Upper lobe of right lung (tissue), 1 donor: ENCODE results near the gene CRLF3. TPM values are rescaled to one million over a fixed set of nuclear protein-coding genes. Genes with fewer than 3 reads are reported as not detected.
"Not testable (repeated sequence)": the region's sequence is repeated elsewhere in the genome, so short reads cannot be mapped to it uniquely, and the experiment has no call there.

Source experiments
- ATAC-seq: fragments of 200-7000 bp; cut with Tn5 transposase; one replicate; pipeline ENCODE4 v1.9.1; 2020; ENCODE audit warnings: mild to moderate bottlenecking, moderate library complexity
- DNase-seq: peaks from one replicate; pipeline ENCODE4 v3.0.0-alpha.2; 2020
- H3K27ac ChIP-seq: fragments of 200-600 bp; one replicate; pipeline ENCODE4 v1.8.0; 2022
- H3K27me3 ChIP-seq: fragments of 200-600 bp; one replicate; pipeline ENCODE4 v1.8.0; 2022; ENCODE audit warnings: mild to moderate bottlenecking
- H3K36me3 ChIP-seq: fragments of 200-600 bp; one replicate; pipeline ENCODE4 v1.8.0; 2022
- H3K4me1 ChIP-seq: fragments of 200-600 bp; one replicate; pipeline ENCODE4 v1.8.0; 2022
- H3K4me3 ChIP-seq: fragments of 200-600 bp; one replicate; pipeline ENCODE4 v1.8.0; 2022; ENCODE audit warnings: mild to moderate bottlenecking
- H3K9me3 ChIP-seq: fragments of 200-600 bp; one replicate; pipeline ENCODE4 v1.8.0; 2022
- intact Hi-C: fragments of 100-400 bp; cut with DNase I; formaldehyde crosslinking; loops from one replicate; pipeline ENCODE4 v1.11.0; 2022
- total RNA-seq: library from RNA; stranded (reverse); fragmentation: NEBNext Ultra II Directional; extraction: Animal tissue kit (Norgen Biotek cat#: 25700); gene quantifications from one replicate; pipeline ENCODE4 v1.2.1, GENCODE V29; 2021
- TF ChIP-seq, protein P1 (sequence below): fragments of 200-600 bp; IDR thresholded peaks from one replicate; pipeline ENCODE4 v1.8.0; 2022; ENCODE audit warnings: antibody characterized with exemption
- donor health status: DM: no; HTN: yes; CAD: no; lungs with severe emphysema.

The CRLF3 gene
- total RNA-seq, 1 donor from 2014 or later, result 20.1 TPM

DNA sequence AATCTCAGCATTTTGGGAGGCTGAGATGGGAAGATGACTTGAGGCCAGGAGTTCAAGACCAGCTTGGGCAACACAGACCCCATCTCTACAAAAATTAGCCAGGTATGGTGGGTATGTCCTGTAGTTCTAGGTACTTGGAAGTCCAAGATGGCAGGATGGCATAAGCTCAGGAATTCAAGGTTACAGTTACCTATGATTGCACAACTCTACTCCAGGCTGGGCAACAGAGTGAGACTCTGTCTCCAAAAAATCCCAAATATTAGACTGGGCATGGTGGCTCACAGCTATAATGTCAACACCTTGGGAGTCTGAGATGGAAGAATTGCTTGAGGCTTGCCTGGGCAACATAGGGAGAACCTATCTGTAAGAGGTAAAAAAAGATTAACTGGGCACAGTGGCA is 63.4 kb downstream of the CRLF3 start:
- DNase-seq, result no peak
- Histone ChIP-seq H3K27me3 (no peaks in the 10 kb centered on the region), H3K27ac (no peak overlapping the region), H3K9me3 (no peaks in the 10 kb centered on the region), H3K36me3 (peaks cover 58% of the 10 kb centered on the region), H3K4me3 (no peak overlapping the region), H3K4me1 (no peaks in the 10 kb centered on the region)
- intact Hi-C loops, result no loop called here
- TF ChIP-seq, protein P1, sequence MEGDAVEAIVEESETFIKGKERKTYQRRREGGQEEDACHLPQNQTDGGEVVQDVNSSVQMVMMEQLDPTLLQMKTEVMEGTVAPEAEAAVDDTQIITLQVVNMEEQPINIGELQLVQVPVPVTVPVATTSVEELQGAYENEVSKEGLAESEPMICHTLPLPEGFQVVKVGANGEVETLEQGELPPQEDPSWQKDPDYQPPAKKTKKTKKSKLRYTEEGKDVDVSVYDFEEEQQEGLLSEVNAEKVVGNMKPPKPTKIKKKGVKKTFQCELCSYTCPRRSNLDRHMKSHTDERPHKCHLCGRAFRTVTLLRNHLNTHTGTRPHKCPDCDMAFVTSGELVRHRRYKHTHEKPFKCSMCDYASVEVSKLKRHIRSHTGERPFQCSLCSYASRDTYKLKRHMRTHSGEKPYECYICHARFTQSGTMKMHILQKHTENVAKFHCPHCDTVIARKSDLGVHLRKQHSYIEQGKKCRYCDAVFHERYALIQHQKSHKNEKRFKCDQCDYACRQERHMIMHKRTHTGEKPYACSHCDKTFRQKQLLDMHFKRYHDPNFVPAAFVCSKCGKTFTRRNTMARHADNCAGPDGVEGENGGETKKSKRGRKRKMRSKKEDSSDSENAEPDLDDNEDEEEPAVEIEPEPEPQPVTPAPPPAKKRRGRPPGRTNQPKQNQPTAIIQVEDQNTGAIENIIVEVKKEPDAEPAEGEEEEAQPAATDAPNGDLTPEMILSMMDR, result no peak
- ATAC-seq, result no peak

DNA sequence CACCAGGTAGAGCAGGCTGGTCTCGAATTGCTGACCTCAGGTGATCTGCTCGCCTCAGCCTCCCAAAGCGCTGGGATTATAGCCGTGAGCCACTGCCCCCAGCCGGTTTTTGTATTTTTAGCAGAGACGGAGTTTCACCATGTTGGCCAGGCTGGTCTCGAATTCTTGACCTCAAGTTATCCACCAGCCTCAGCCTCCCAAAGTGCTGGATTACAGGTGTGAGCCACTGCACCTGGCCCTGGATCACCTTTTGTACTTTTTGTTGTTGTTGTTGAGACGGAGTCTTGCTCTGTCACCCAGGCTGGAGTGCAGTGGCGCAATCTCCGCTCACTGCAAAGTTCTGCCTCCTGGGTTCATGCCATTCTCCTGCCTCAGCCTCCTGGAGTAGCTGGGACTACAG is 71.2 kb downstream of the CRLF3 start:
- H3K9me3 ChIP-seq, H3K4me3 ChIP-seq, H3K27ac ChIP-seq, DNase-seq, ATAC-seq, H3K4me1 ChIP-seq, intact Hi-C loops, H3K27me3 ChIP-seq: not testable (repeated sequence)
- peaks cover 50% of the 10 kb centered on the region for H3K36me3 ChIP-seq

DNA sequence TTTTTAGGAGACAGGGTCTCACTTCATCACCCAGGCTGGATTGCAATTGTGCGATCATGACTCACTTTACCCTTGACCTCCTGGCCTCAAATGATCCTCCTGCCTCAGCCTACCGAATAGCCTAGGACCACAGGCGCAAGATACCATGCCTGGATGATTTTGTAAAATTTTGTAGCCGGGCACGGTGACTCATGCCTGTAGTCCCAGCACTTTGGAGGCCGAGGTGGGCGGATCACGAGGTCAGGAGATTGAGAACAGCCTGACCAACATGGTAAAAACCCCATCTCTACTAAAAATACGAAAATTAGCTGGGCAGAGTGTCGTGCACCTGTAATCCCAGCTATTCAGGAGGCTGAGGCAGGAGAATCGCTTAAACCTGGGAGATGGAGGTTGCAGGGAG is 73.5 kb downstream of the CRLF3 start:
- H3K27me3 ChIP-seq, H3K27ac ChIP-seq, H3K9me3 ChIP-seq, ATAC-seq, intact Hi-C loops, H3K4me3 ChIP-seq, H3K4me1 ChIP-seq, DNase-seq: not testable (repeated sequence)
- peaks cover 52% of the 10 kb centered on the region for H3K36me3 ChIP-seq

DNA sequence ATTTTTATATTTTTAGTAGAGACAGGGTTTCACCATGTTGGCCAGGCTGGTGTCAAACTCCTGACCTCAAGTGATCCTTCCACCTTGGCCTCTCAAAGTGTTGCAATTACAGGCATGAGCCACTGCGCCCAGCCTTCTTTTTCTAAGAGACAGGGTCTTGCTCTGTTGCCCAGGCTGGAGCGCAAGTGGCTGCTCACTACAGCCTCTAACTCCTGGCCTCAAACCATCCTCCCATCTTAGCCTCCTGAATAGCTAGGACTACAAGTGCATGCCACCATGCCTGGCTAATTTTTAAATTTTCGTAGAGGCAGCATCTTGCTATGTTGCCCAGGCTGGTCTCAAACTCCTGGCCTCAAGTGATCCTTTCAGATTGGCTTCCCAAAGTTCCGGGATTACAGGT is 76.9 kb downstream of the CRLF3 start:
- H3K4me3 ChIP-seq, ATAC-seq, intact Hi-C loops, H3K9me3 ChIP-seq, H3K27ac ChIP-seq, H3K27me3 ChIP-seq, DNase-seq, H3K4me1 ChIP-seq: not testable (repeated sequence)
- peaks cover 37% of the 10 kb centered on the region for H3K36me3 ChIP-seq

DNA sequence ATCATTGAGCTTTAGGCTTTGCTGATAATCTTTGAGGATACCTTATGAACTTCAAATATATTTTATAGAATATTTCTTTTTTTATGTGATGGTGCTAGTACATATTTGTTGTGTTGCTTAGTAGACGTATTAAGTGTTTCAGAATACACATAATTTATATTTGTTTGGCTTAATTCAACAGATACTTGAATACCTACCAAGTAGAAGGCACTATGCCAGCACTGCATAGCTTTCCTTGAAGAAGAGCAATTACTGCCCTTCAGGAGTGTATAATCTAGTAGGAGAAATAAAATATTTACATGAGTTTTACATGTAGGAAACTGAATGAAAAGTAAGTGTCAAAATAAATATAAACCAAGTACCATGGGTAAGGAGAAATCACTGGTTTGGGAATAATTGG is 81.8 kb downstream of the CRLF3 start:
- H3K36me3 ChIP-seq, result peaks cover 27% of the 10 kb centered on the region
- intact Hi-C loops, H3K27ac ChIP-seq, H3K4me1 ChIP-seq, H3K9me3 ChIP-seq, DNase-seq, ATAC-seq, H3K4me3 ChIP-seq, H3K27me3 ChIP-seq: not testable (repeated sequence)

DNA sequence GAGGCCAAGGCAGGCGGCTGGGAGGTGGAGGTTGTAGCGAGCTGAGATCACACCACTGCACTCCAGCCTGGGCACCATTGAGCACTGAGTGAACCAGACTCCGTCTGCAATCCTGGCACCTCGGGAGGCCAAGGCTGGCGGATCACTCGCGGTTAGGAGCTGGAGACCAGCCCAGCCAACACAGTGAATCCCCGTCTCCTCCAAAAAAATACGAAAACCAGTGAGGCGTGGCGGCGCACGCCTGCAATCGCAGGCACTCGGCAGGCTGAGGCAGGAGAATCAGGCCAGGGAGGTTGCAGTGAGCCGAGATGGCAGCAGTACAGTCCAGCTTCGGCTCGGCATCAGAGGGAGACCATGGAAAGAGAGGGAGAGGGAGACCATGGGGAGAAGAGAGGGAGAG is 88.1 kb downstream of the CRLF3 start:
- DNase-seq, H3K4me3 ChIP-seq, H3K27me3 ChIP-seq, H3K9me3 ChIP-seq, ATAC-seq, H3K27ac ChIP-seq, intact Hi-C loops: not testable (repeated sequence)
- Histone ChIP-seq H3K36me3 (peaks cover 13% of the 10 kb centered on the region), H3K4me1 (peaks cover 14% of the 10 kb centered on the region)

DNA sequence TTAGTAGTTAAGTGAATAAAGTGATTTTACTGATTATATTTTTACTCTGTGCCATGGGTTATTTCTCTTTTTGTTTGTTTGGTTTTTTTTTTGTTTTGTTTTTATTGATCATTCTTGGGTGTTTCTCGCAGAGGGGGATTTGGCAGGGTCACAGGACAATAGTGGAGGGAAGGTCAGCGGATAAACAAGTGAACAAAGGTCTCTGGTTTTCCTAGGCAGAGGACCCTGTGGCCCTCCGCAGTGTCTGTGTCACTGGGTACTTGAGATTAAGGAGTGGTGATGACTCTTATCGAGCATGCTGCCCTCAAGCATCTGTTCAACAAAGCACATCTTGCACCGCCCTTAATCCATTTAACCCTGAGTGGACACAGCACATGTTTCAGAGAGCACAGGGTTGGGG is 88.8 kb downstream of the CRLF3 start:
- ATAC-seq, H3K27ac ChIP-seq, H3K9me3 ChIP-seq, H3K4me3 ChIP-seq, DNase-seq, H3K27me3 ChIP-seq, intact Hi-C loops: not testable (repeated sequence)
- Histone ChIP-seq H3K36me3 (peaks cover 13% of the 10 kb centered on the region), H3K4me1 (peaks cover 14% of the 10 kb centered on the region)

DNA sequence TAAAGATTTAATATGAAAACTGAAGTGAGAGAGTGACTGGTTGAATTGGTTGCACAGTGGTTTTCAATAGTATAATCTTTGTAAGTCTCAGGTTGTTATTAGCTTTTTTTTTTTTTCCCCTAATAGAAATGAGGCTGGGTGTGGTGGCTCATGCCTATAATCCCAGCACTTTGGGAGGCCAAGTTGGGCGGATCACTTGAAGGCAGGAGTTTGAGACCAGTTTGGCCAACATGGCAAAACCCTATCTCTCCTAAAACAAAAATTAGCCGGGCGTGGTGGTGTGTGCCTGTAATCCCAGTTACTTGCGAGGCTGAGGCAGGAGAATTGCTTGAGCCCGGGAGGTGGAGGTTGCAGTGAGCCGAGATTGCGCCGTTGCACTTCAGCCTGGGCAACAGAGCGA is 89.3 kb downstream of the CRLF3 start:
- ATAC-seq, H3K27ac ChIP-seq, H3K9me3 ChIP-seq, DNase-seq, intact Hi-C loops, H3K27me3 ChIP-seq, H3K4me3 ChIP-seq: not testable (repeated sequence)
- Histone ChIP-seq H3K4me1 (peaks cover 14% of the 10 kb centered on the region), H3K36me3 (peaks cover 13% of the 10 kb centered on the region)

DNA sequence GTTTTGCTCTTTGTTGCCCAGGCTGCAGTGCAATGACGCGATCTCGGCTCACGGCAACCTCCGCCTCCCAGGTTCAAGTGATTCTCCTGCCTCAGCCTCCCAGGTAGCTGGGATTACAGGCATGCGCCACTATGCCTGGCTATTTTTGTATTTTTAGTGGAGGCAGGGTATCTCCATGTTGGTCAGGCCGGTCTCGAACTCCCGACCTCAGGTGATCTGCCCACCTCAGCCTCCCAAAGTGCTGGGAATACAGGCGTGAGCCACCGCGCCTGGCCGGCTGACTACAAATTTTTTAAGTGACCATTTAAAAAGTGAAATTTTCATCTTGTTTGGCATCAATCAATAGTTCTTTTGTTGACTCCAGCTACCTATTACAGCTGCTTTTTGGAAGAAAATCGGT is 90.3 kb downstream of the CRLF3 start:
- H3K4me3 ChIP-seq, H3K27ac ChIP-seq, DNase-seq, H3K27me3 ChIP-seq, ATAC-seq, H3K9me3 ChIP-seq, intact Hi-C loops: not testable (repeated sequence)
- Histone ChIP-seq H3K36me3 (peaks cover 12% of the 10 kb centered on the region), H3K4me1 (peaks cover 14% of the 10 kb centered on the region)

Other genes starting within 250 kb of the CRLF3 start
- gene ATAD5, start 7.3 kb upstream of the CRLF3 start, total RNA-seq, result 1.1 TPM
- gene TEFM, start 81.5 kb upstream of the CRLF3 start, total RNA-seq, result 14.7 TPM
- gene ADAP2, start 97.3 kb upstream of the CRLF3 start, total RNA-seq, result 19.8 TPM
- 25.3 TPM for gene RNF135, start 146.3 kb upstream of the CRLF3 start, total RNA-seq